Measurements from ENCODE around the gene CERS4. TPM values are rescaled to one million over a fixed set of nuclear protein-coding genes. Genes with fewer than 3 reads are reported as not detected.
A peak's percentile ranks its signal among the peaks of the same experiment; 100 is the strongest.
"Not testable (repeated sequence)": the region's sequence is repeated elsewhere in the genome, so short reads cannot be mapped to it uniquely, and the experiment has no call there.

CERS4 gene
- total RNA-seq, 4 donors from 2014 or later = 2.1 to 4.0 (median 2.7) TPM

- H3K27me3 ChIP-seq = no peaks in the 10 kb centered on the region
- in situ Hi-C loops (cut with MboI; ENCODE audit: low sequenced_read_pairs in 4 of 4) = loop anchor here in 2 of 4 donors (5.0 to 25.0 kb wide), 2 partner anchors 46 to 254 kb away; partner anchors contain the start of gene ELAVL1 (in 2 of the 2)
- no peak for DNase-seq
- H3K4me1 ChIP-seq = peaks cover 0 to 3% of the 10 kb centered on the region in 2 donors
- H3K36me3 ChIP-seq = no peaks in the 10 kb centered on the region
- no peak overlapping the region for H3K4me3 ChIP-seq
- TF ChIP-seq CTCF (IDR thresholded peaks at IDR 0.05 in 4 of 5, conservative IDR thresholded peaks at IDR 0.05 in 1 of 5) (no peak), POLR2A (IDR thresholded peaks at IDR 0.05) (no peak)
- H3K27ac ChIP-seq = no peak overlapping the region
- ATAC-seq = no peak
- intact Hi-C loops (cut with DNase I; ENCODE audit: low total_unique reads) = no loop called here
- H3K9me3 ChIP-seq = no peaks in the 10 kb centered on the region
These were observed 56.7 kb downstream of the CERS4 start for GRCh38 chr19:8265872-8266271.

GRCh38 chr19:8269724-8270123 lies 60.6 kb downstream of the CERS4 start:
- Histone ChIP-seq H3K9me3 (no peaks in the 10 kb centered on the region), H3K4me3 (no peak overlapping the region), H3K36me3 (no peaks in the 10 kb centered on the region), H3K27me3 (no peaks in the 10 kb centered on the region), H3K4me1 (peaks cover 0 to 3% of the 10 kb centered on the region in 2 donors), H3K27ac (no peak overlapping the region)
- intact Hi-C loops (cut with DNase I; ENCODE audit: low total_unique reads) (loop anchor here (2.0 kb wide), 1 partner anchor 51 kb away; the partner anchor contains the start of genes NDUFA7 and RPS28), in situ Hi-C loops (cut with MboI; ENCODE audit: low sequenced_read_pairs in 4 of 4) (loop anchor here in 2 of 4 donors (5.0 to 25.0 kb wide), 2 partner anchors 43 to 257 kb away; partner anchors contain the start of gene ELAVL1 (in 2 of the 2))
- DNase-seq (no peak), ATAC-seq (no peak)
- TF ChIP-seq CTCF (IDR thresholded peaks at IDR 0.05 in 4 of 5, conservative IDR thresholded peaks at IDR 0.05 in 1 of 5) (no peak), POLR2A (IDR thresholded peaks at IDR 0.05) (no peak)

- in situ Hi-C loops (cut with MboI; ENCODE audit: low sequenced_read_pairs in 4 of 4); H3K4me1 ChIP-seq; intact Hi-C loops (cut with DNase I; ENCODE audit: low total_unique reads); H3K4me3 ChIP-seq; DNase-seq; H3K9me3 ChIP-seq; ATAC-seq; H3K27ac ChIP-seq; H3K36me3 ChIP-seq; H3K27me3 ChIP-seq: not testable (repeated sequence)
These were observed 67.3 kb downstream of the CERS4 start for GRCh38 chr19:8276508-8276907.

- H3K4me3 ChIP-seq; H3K4me1 ChIP-seq; DNase-seq; ATAC-seq; in situ Hi-C loops (cut with MboI; ENCODE audit: low sequenced_read_pairs in 4 of 4); H3K36me3 ChIP-seq; H3K27ac ChIP-seq; H3K27me3 ChIP-seq; H3K9me3 ChIP-seq; intact Hi-C loops (cut with DNase I; ENCODE audit: low total_unique reads): not testable (repeated sequence)
These were observed 82.2 kb downstream of the CERS4 start for GRCh38 chr19:8291337-8291736.

GRCh38 chr19:8302357-8302691 lies 93.2 kb downstream of the CERS4 start:
- intact Hi-C loops (cut with DNase I; ENCODE audit: low total_unique reads) = no loop called here
- no peak for ATAC-seq

GRCh38 chr19:8302734-8303133 lies 93.6 kb downstream of the CERS4 start:
- H3K4me1 ChIP-seq = peaks cover 8 to 9% of the 10 kb centered on the region in 2 donors
- no peak for ATAC-seq
- TF ChIP-seq POLR2A (IDR thresholded peaks at IDR 0.05) = no peak
- no peak for TF ChIP-seq CTCF (IDR thresholded peaks at IDR 0.05 in 4 of 5, conservative IDR thresholded peaks at IDR 0.05 in 1 of 5)
- no peaks in the 10 kb centered on the region for H3K9me3 ChIP-seq
- in situ Hi-C loops (cut with MboI; ENCODE audit: low sequenced_read_pairs in 4 of 4) (no loop called here), intact Hi-C loops (cut with DNase I; ENCODE audit: low total_unique reads) (no loop called here)
- peaks cover 0 to 5% of the 10 kb centered on the region in 2 donors for H3K36me3 ChIP-seq
- H3K27me3 ChIP-seq = no peaks in the 10 kb centered on the region
- DNase-seq = no peak
- H3K4me3 ChIP-seq = no peak overlapping the region
- no peak overlapping the region for H3K27ac ChIP-seq

More at GRCh38 chr19:8302357-8302691, 93.2 kb downstream of the CERS4 start:
- Histone ChIP-seq H3K4me3 (no peak overlapping the region), H3K27ac (no peak overlapping the region), H3K4me1 (peaks cover 5 to 7% of the 10 kb centered on the region in 2 donors), H3K27me3 (no peaks in the 10 kb centered on the region), H3K36me3 (peaks cover 0 to 5% of the 10 kb centered on the region in 2 donors), H3K9me3 (no peaks in the 10 kb centered on the region)
- in situ Hi-C loops (cut with MboI; ENCODE audit: low sequenced_read_pairs in 4 of 4) = no loop called here
- no peak for TF ChIP-seq POLR2A (IDR thresholded peaks at IDR 0.05)
- DNase-seq = peak in 1 of 2 donors; percentile 39

Data from gastrocnemius medialis (tissue), 4 donors.